Measurements from ENCODE around the gene HOXB13. TPM values are rescaled to one million over a fixed set of nuclear protein-coding genes. Genes with fewer than 3 reads are reported as not detected.
A peak's percentile ranks its signal among the peaks of the same experiment; 100 is the strongest.

Gene HOXB13
- total RNA-seq, 1 experiment from 2014 or later = not detected

DNA sequence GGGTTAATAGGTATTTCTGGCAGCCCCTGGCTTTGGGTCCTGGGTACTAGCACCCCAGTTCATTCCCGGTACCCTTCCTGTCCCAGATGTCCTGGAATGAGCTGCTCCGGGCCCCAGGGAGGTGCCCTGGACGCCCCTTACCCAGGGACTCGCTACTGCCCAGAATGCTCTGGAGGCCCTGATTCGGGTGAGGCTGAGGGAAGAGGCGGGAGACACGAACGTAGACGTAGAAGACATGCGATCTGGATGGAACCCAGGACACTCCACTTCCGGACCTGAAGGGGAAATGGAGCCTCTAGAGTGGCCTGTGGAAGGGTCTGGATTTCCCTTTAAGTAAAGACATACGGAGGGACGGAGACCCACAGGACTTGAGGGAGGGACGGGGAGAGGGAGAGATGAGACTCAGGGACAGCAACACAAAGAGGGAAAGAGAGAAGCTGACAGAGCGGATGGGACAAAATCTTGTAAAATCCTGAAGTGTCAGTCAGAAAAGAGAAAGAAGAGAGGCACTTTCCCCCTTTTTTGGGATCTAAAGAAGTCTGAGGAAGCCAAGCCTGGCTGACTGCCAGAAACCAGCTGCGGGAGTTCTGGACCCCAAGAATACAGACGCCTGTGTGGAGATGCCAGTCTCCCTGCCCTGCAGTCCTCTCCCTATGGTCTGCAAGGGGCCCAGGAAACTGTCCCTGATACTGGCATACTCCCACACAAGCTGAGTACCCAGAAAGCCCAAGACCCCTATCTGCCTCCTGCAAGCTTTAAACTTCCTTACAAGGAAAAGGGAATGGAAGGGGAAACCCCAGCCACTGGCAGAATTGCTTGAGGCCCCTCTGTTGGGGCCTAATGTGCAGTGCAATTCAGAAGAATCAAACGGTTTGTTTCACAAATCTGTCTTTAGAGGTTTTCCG, 1.0 kb upstream of the HOXB13 start:
- Histone ChIP-seq H3K27ac (ENCODE audit: insufficient read length, low read depth, low read length) (no peak overlapping the region), H3K9me3 (ENCODE audit: control insufficient read depth, low read depth, low read length) (no peaks in the 10 kb centered on the region), H2BK5ac (ENCODE audit: insufficient read length, low read length) (no peak overlapping the region), H2BK15ac (ENCODE audit: low read depth, low read length) (no peak overlapping the region), H4K91ac (ENCODE audit: insufficient read length, low read depth, low read length) (no peak overlapping the region), H3K4me2 (ENCODE audit: insufficient read depth, insufficient read length, low read length) (peak overlapping the region; percentile 39), H3T11ph (ENCODE audit: low read length) (no peak overlapping the region), H2AK5ac (ENCODE audit: insufficient read length, low read length) (no peak overlapping the region), H3K18ac (ENCODE audit: insufficient read length, low read depth, low read length) (no peak overlapping the region), H2BK12ac (ENCODE audit: insufficient read length, low read depth, low read length) (no peak overlapping the region), H3K27me3 (ENCODE audit: insufficient read depth, low read length) (peaks cover 99% of the 10 kb centered on the region), H3K56ac (ENCODE audit: insufficient read length, low read depth, low read length) (no peak overlapping the region), H3K23ac (ENCODE audit: insufficient read length, low read depth, low read length) (no peak overlapping the region), H2AFZ (ENCODE audit: low read length) (no peak overlapping the region), H3K23me2 (ENCODE audit: insufficient read length, low read depth, low read length, poor library complexity, severe bottlenecking) (peaks cover 4% of the 10 kb centered on the region), H3K4ac (ENCODE audit: low read depth, low read length) (no peak overlapping the region), H3K14ac (ENCODE audit: insufficient read depth, low read length) (no peak overlapping the region), H4K20me1 (ENCODE audit: control insufficient read depth, insufficient read depth, insufficient read length) (peaks cover 4% of the 10 kb centered on the region), H4K5ac (ENCODE audit: insufficient read length, low read depth, low read length) (no peak overlapping the region), H2BK120ac (ENCODE audit: low read depth, low read length, poor library complexity, severe bottlenecking) (no peak overlapping the region), H3K9ac (ENCODE audit: extremely low read depth, insufficient read length, low read length) (no peak overlapping the region), H2BK20ac (ENCODE audit: low read depth, low read length, poor library complexity, severe bottlenecking) (no peak overlapping the region), H3K79me2 (ENCODE audit: insufficient read depth, low read length) (no peaks in the 10 kb centered on the region), H3K79me1 (ENCODE audit: insufficient read depth, low read depth, low read length, poor library complexity, severe bottlenecking) (no peaks in the 10 kb centered on the region), H4K8ac (replicated peaks; ENCODE audit: insufficient read length, low read depth, low read length) (no peak overlapping the region), H3K4me1 (ENCODE audit: insufficient read depth, low read length) (no peaks in the 10 kb centered on the region)
- Mint-ChIP-seq H3K27ac (no peak overlapping the region), H3K4me1 (peaks cover 10 to 22% of the 10 kb centered on the region in 2 experiments), H3K9me3 (peaks cover 4 to 11% of the 10 kb centered on the region in 2 experiments; a peak in 3 of 5 replicates), H3K27me3 (ENCODE audit: low read depth) (peaks cover 100% of the 10 kb centered on the region), H3K36me3 (ENCODE audit: insufficient read depth in 1 of 3, low read depth in 3 of 3) (peaks cover 0 to 2% (median 0%) of the 10 kb centered on the region in 3 experiments; a peak in 1 of 7 replicates), H3K4me3 (peak overlapping the region in 1 of 2 experiments; percentile 67; a peak in 2 of 5 replicates)
- no peak for DNase-seq
- WGBS (ENCODE audit: extremely low coverage, insufficient read length, low lambda C conversion rate) = no CpG with 5 or more reads among the region's 19 CpGs
- TF ChIP-seq, protein P1, sequence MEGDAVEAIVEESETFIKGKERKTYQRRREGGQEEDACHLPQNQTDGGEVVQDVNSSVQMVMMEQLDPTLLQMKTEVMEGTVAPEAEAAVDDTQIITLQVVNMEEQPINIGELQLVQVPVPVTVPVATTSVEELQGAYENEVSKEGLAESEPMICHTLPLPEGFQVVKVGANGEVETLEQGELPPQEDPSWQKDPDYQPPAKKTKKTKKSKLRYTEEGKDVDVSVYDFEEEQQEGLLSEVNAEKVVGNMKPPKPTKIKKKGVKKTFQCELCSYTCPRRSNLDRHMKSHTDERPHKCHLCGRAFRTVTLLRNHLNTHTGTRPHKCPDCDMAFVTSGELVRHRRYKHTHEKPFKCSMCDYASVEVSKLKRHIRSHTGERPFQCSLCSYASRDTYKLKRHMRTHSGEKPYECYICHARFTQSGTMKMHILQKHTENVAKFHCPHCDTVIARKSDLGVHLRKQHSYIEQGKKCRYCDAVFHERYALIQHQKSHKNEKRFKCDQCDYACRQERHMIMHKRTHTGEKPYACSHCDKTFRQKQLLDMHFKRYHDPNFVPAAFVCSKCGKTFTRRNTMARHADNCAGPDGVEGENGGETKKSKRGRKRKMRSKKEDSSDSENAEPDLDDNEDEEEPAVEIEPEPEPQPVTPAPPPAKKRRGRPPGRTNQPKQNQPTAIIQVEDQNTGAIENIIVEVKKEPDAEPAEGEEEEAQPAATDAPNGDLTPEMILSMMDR (conservative IDR thresholded peaks at IDR 0.05) = no peak
